IPS-18a (cell line): ENCODE results near the gene DNAJC2.
"Not testable (repeated sequence)": the region's sequence is repeated elsewhere in the genome, so short reads cannot be mapped to it uniquely, and the experiment has no call there.

ENCODE experiments used
- H3K27ac ChIP-seq: one replicate; pipeline ENCODE4 v1.5.1; 2013; ENCODE audit warnings: low read length
- H3K27me3 ChIP-seq: one replicate; pipeline ENCODE4 v1.6.1; 2013; ENCODE audit warnings: mild to moderate bottlenecking, low read length; ENCODE audit not compliant: control insufficient read depth, insufficient read depth
- H3K36me3 ChIP-seq: one replicate; pipeline ENCODE4 v1.6.1; 2013; ENCODE audit warnings: low read depth, low read length; ENCODE audit not compliant: control insufficient read depth
- H3K4me1 ChIP-seq: one replicate; pipeline ENCODE4 v1.6.1; 2013; ENCODE audit warnings: low read depth, low read length; ENCODE audit not compliant: control insufficient read depth
- H3K4me3 ChIP-seq: one replicate; pipeline ENCODE4 v1.5.1; 2013; ENCODE audit warnings: low read length
- H3K9ac ChIP-seq: one replicate; pipeline ENCODE4 v1.6.1; 2013; ENCODE audit warnings: mild to moderate bottlenecking, low read length, moderate library complexity
- H3K9me3 ChIP-seq: one replicate; pipeline ENCODE4 v1.6.1; 2013; ENCODE audit warnings: low read depth, low read length; ENCODE audit not compliant: control insufficient read depth

The DNAJC2 gene

GRCh38 chr7:103292122-103292521 is 52.4 kb downstream of the DNAJC2 start:
- Histone ChIP-seq H3K36me3 (no peaks in the 10 kb centered on the region), H3K4me1 (no peaks in the 10 kb centered on the region), H3K9me3 (no peaks in the 10 kb centered on the region), H3K4me3 (no peak overlapping the region), H3K9ac (no peak overlapping the region), H3K27me3 (no peaks in the 10 kb centered on the region), H3K27ac (no peak overlapping the region)

- H3K9ac ChIP-seq, H3K9me3 ChIP-seq, H3K36me3 ChIP-seq, H3K4me1 ChIP-seq, H3K4me3 ChIP-seq, H3K27ac ChIP-seq: not testable (repeated sequence)
- H3K27me3 ChIP-seq: peaks cover 30% of the 10 kb centered on the region
These were observed 61.7 kb downstream of the DNAJC2 start for GRCh38 chr7:103282802-103283427.

GRCh38 chr7:103280803-103281155 is 63.8 kb downstream of the DNAJC2 start:
- H3K9me3 ChIP-seq, H3K9ac ChIP-seq, H3K4me1 ChIP-seq, H3K36me3 ChIP-seq, H3K27ac ChIP-seq: not testable (repeated sequence)
- peaks cover 30% of the 10 kb centered on the region for H3K27me3 ChIP-seq
- H3K4me3 ChIP-seq: peak overlapping the region; percentile 68

- H3K4me1 ChIP-seq, H3K27ac ChIP-seq, H3K36me3 ChIP-seq, H3K9me3 ChIP-seq: not testable (repeated sequence)
- Histone ChIP-seq H3K9ac (peak overlapping the region; percentile 32), H3K4me3 (peak overlapping the region; percentile 68), H3K27me3 (peaks cover 30% of the 10 kb centered on the region)
These were observed 64.4 kb downstream of the DNAJC2 start for GRCh38 chr7:103279963-103280802.

GRCh38 chr7:103279636-103279962 is 65.0 kb downstream of the DNAJC2 start:
- H3K9me3 ChIP-seq, H3K27ac ChIP-seq, H3K4me1 ChIP-seq, H3K36me3 ChIP-seq: not testable (repeated sequence)
- Histone ChIP-seq H3K4me3 (peak overlapping the region; percentile 68), H3K27me3 (peaks cover 30% of the 10 kb centered on the region), H3K9ac (peak overlapping the region; percentile 32)

GRCh38 chr7:103278195-103278594 is 66.4 kb downstream of the DNAJC2 start:
- peaks cover 30% of the 10 kb centered on the region for H3K27me3 ChIP-seq
- H3K9me3 ChIP-seq, H3K27ac ChIP-seq, H3K36me3 ChIP-seq, H3K4me1 ChIP-seq, H3K9ac ChIP-seq, H3K4me3 ChIP-seq: not testable (repeated sequence)

- not testable (repeated sequence) for H3K9me3 ChIP-seq, H3K4me1 ChIP-seq, H3K9ac ChIP-seq, H3K4me3 ChIP-seq, H3K27ac ChIP-seq, H3K36me3 ChIP-seq
- H3K27me3 ChIP-seq: peaks cover 13% of the 10 kb centered on the region
These were observed 69.7 kb downstream of the DNAJC2 start for GRCh38 chr7:103274867-103275266.

GRCh38 chr7:103273374-103273773 is 71.2 kb downstream of the DNAJC2 start:
- H3K4me3 ChIP-seq, H3K27ac ChIP-seq, H3K36me3 ChIP-seq, H3K27me3 ChIP-seq, H3K9ac ChIP-seq, H3K4me1 ChIP-seq, H3K9me3 ChIP-seq: not testable (repeated sequence)

- H3K36me3 ChIP-seq, H3K4me1 ChIP-seq, H3K4me3 ChIP-seq, H3K27me3 ChIP-seq, H3K27ac ChIP-seq, H3K9ac ChIP-seq, H3K9me3 ChIP-seq: not testable (repeated sequence)
These were observed 78.3 kb downstream of the DNAJC2 start for GRCh38 chr7:103266229-103266628.

GRCh38 chr7:103264054-103264453 is 80.5 kb downstream of the DNAJC2 start:
- not testable (repeated sequence) for H3K9ac ChIP-seq, H3K27ac ChIP-seq, H3K9me3 ChIP-seq, H3K36me3 ChIP-seq, H3K4me1 ChIP-seq, H3K27me3 ChIP-seq, H3K4me3 ChIP-seq
